ENCODE data around the gene MAN2B1. TPM values are rescaled to one million over a fixed set of nuclear protein-coding genes. Genes with fewer than 3 reads are reported as not detected.

The MAN2B1 gene
- total and polyA plus RNA-seq, 2 donors (not counting 1 experiment from before 2014, with no cell fraction given): 30.7 to 36.0 TPM

- H2AFZ ChIP-seq (ENCODE audit: low read length): no peak overlapping the region
- no peaks in the 10 kb centered on the region for H3K79me2 ChIP-seq (ENCODE audit: control insufficient read depth, insufficient read depth, low read length)
- no peaks in the 10 kb centered on the region for H3K27me3 ChIP-seq (ENCODE audit: control insufficient read depth, insufficient read depth, low read length)
- no peak overlapping the region for H3K4me3 ChIP-seq (replicated peaks in 1 of 4; ENCODE audit: control extremely low read depth in 1 of 4, insufficient read depth in 1 of 4, low read depth in 3 of 4, low read length in 4 of 4)
- TF ChIP-seq EZH2 (IDR thresholded peaks at IDR 0.05; ENCODE audit: low read length, missing control alignments) (no peak), CTCF (conservative IDR thresholded peaks at IDR 0.05 in 1 of 2, IDR thresholded peaks at IDR 0.05 in 1 of 2; ENCODE audit: low read depth in 1 of 2, low read length in 2 of 2) (no peak)
- no peak for DNase-seq (ENCODE audit: low read depth in 2 of 2)
- no peak overlapping the region for H3K27ac ChIP-seq (ENCODE audit: insufficient read depth, low read length)
- no peaks in the 10 kb centered on the region for H3K4me1 ChIP-seq (ENCODE audit: control insufficient read depth, extremely low read depth, insufficient read depth, low read length)
- peaks cover 1% of the 10 kb centered on the region for H3K36me3 ChIP-seq (ENCODE audit: control insufficient read depth, insufficient read depth, low read length)
- H4K20me1 ChIP-seq (ENCODE audit: control insufficient read depth, extremely low read depth, insufficient read depth, low read length): no peaks in the 10 kb centered on the region
- H3K9me3 ChIP-seq (ENCODE audit: control insufficient read depth, insufficient read depth, low read depth, low read length): no peaks in the 10 kb centered on the region
- no peak overlapping the region for H3K4me2 ChIP-seq (ENCODE audit: extremely low read depth, insufficient read depth, low read length)
- no peak overlapping the region for H3K9ac ChIP-seq (ENCODE audit: insufficient read depth, low read length)
These were observed 68.9 kb downstream of the MAN2B1 start for GRCh38 chr19:12597594-12597993.

- H3K4me2 ChIP-seq (ENCODE audit: extremely low read depth, insufficient read depth, low read length): no peak overlapping the region
- no peak for DNase-seq (ENCODE audit: low read depth in 2 of 2)
- no peak overlapping the region for H2AFZ ChIP-seq (ENCODE audit: low read length)
- H3K27ac ChIP-seq (ENCODE audit: insufficient read depth, low read length): no peak overlapping the region
- H3K36me3 ChIP-seq (ENCODE audit: control insufficient read depth, insufficient read depth, low read length): peaks cover 1% of the 10 kb centered on the region
- H4K20me1 ChIP-seq (ENCODE audit: control insufficient read depth, extremely low read depth, insufficient read depth, low read length): no peaks in the 10 kb centered on the region
- H3K4me1 ChIP-seq (ENCODE audit: control insufficient read depth, extremely low read depth, insufficient read depth, low read length): no peaks in the 10 kb centered on the region
- no peaks in the 10 kb centered on the region for H3K9me3 ChIP-seq (ENCODE audit: control insufficient read depth, insufficient read depth, low read depth, low read length)
- H3K4me3 ChIP-seq (replicated peaks in 1 of 4; ENCODE audit: control extremely low read depth in 1 of 4, insufficient read depth in 1 of 4, low read depth in 3 of 4, low read length in 4 of 4): no peak overlapping the region
- no peaks in the 10 kb centered on the region for H3K79me2 ChIP-seq (ENCODE audit: control insufficient read depth, insufficient read depth, low read length)
- no peak overlapping the region for H3K9ac ChIP-seq (ENCODE audit: insufficient read depth, low read length)
- H3K27me3 ChIP-seq (ENCODE audit: control insufficient read depth, insufficient read depth, low read length): no peaks in the 10 kb centered on the region
- TF ChIP-seq CTCF (conservative IDR thresholded peaks at IDR 0.05 in 1 of 2, IDR thresholded peaks at IDR 0.05 in 1 of 2; ENCODE audit: low read depth in 1 of 2, low read length in 2 of 2): no peak
- TF ChIP-seq EZH2 (IDR thresholded peaks at IDR 0.05; ENCODE audit: low read length, missing control alignments): no peak
These were observed 69.5 kb downstream of the MAN2B1 start for GRCh38 chr19:12596927-12597548.

Other genes with a start within 250 kb of the MAN2B1 start
- 1.8 and 2.3 TPM in 2 replicates for gene ZNF443, start 225.7 kb downstream of the MAN2B1 start, total RNA-seq
- 1.1 and 1.2 TPM in 2 replicates for gene ZNF443, start 225.7 kb downstream of the MAN2B1 start, polyA plus RNA-seq
- 3.6 and 4.8 TPM in 2 replicates for gene ZNF709, start 181.9 kb downstream of the MAN2B1 start, total RNA-seq
- gene ZNF709, start 181.9 kb downstream of the MAN2B1 start, polyA plus RNA-seq: 1.4 and 1.5 TPM in 2 replicates
- gene ZNF564, start 115.3 kb downstream of the MAN2B1 start, total RNA-seq: 10.3 and 12.2 TPM in 2 replicates
- 2.8 and 4.5 TPM in 2 replicates for gene ZNF564, start 115.3 kb downstream of the MAN2B1 start, polyA plus RNA-seq
- gene ZNF490, start 55.9 kb downstream of the MAN2B1 start, total RNA-seq: 8.0 and 16.8 TPM in 2 replicates
- 3.9 and 4.1 TPM in 2 replicates for gene ZNF490, start 55.9 kb downstream of the MAN2B1 start, polyA plus RNA-seq
- gene ZNF791, start 55.8 kb downstream of the MAN2B1 start, total RNA-seq: 9.2 and 12.2 TPM in 2 replicates
- 9.4 and 11.4 TPM in 2 replicates for gene ZNF791, start 55.8 kb downstream of the MAN2B1 start, polyA plus RNA-seq
- gene WDR83, start 65 bp upstream of the MAN2B1 start, total RNA-seq: 8.7 and 11.7 TPM in 2 replicates
- gene WDR83, start 65 bp upstream of the MAN2B1 start, polyA plus RNA-seq: 4.1 and 5.1 TPM in 2 replicates
- 56.5 and 60.4 TPM in 2 replicates for gene DHPS, start 15.1 kb upstream of the MAN2B1 start, total RNA-seq
- 43.2 and 52.2 TPM in 2 replicates for gene DHPS, start 15.1 kb upstream of the MAN2B1 start, polyA plus RNA-seq
- gene GNG14, start 21.3 kb upstream of the MAN2B1 start, total RNA-seq: not detected in 2 replicates
- gene GNG14, start 21.3 kb upstream of the MAN2B1 start, polyA plus RNA-seq: not detected in 2 replicates
- gene FBXW9, start 29.9 kb upstream of the MAN2B1 start, total RNA-seq: 3.1 and 3.3 TPM in 2 replicates
- gene FBXW9, start 29.9 kb upstream of the MAN2B1 start, polyA plus RNA-seq: 3.3 and 4.4 TPM in 2 replicates
- gene TNPO2, start 57.2 kb upstream of the MAN2B1 start, total RNA-seq: 28.2 and 36.0 TPM in 2 replicates
- gene TNPO2, start 57.2 kb upstream of the MAN2B1 start, polyA plus RNA-seq: 52.5 and 75.0 TPM in 2 replicates
- gene TRIR, start 67.9 kb upstream of the MAN2B1 start, total RNA-seq: 117 and 186 TPM in 2 replicates
- 155 and 199 TPM in 2 replicates for gene TRIR, start 67.9 kb upstream of the MAN2B1 start, polyA plus RNA-seq
- gene GET3, start 70.8 kb upstream of the MAN2B1 start, total RNA-seq: 94.1 and 95.3 TPM in 2 replicates
- gene GET3, start 70.8 kb upstream of the MAN2B1 start, polyA plus RNA-seq: 123 and 208 TPM in 2 replicates
- gene BEST2, start 85.0 kb upstream of the MAN2B1 start, total RNA-seq: not detected in 2 replicates
- not detected in 2 replicates for gene BEST2, start 85.0 kb upstream of the MAN2B1 start, polyA plus RNA-seq
- 16.4 and 26.6 TPM in 2 replicates for gene HOOK2, start 108.8 kb upstream of the MAN2B1 start, total RNA-seq
- 6.6 TPM in 2 replicates for gene HOOK2, start 108.8 kb upstream of the MAN2B1 start, polyA plus RNA-seq
- 108 and 118 TPM in 2 replicates for gene JUNB, start 124.7 kb upstream of the MAN2B1 start, total RNA-seq
- gene JUNB, start 124.7 kb upstream of the MAN2B1 start, polyA plus RNA-seq: 20.2 and 93.3 TPM in 2 replicates
- 166 and 228 TPM in 2 replicates for gene PRDX2, start 135.1 kb upstream of the MAN2B1 start, total RNA-seq
- gene PRDX2, start 135.1 kb upstream of the MAN2B1 start, polyA plus RNA-seq: 186 and 294 TPM in 2 replicates
- gene THSD8, start 135.3 kb upstream of the MAN2B1 start, total RNA-seq: 0.51 TPM in 1 of 2 replicates, not detected in the other
- gene THSD8, start 135.3 kb upstream of the MAN2B1 start, polyA plus RNA-seq: 2.8 TPM in 1 of 2 replicates, not detected in the other
- gene RNASEH2A, start 139.8 kb upstream of the MAN2B1 start, total RNA-seq: 3.1 and 8.9 TPM in 2 replicates
- gene RNASEH2A, start 139.8 kb upstream of the MAN2B1 start, polyA plus RNA-seq: 14.3 and 51.3 TPM in 2 replicates
- not detected in 2 replicates for gene RTBDN, start 167.8 kb upstream of the MAN2B1 start, total RNA-seq
- not detected in 2 replicates for gene RTBDN, start 167.8 kb upstream of the MAN2B1 start, polyA plus RNA-seq
- 0.26 and 1.3 TPM in 2 replicates for gene MAST1, start 171.8 kb upstream of the MAN2B1 start, total RNA-seq
- 0.20 and 0.30 TPM in 2 replicates for gene MAST1, start 171.8 kb upstream of the MAN2B1 start, polyA plus RNA-seq
- gene DNASE2, start 214.7 kb upstream of the MAN2B1 start, total RNA-seq: 23.4 and 26.6 TPM in 2 replicates
- 24.1 and 25.1 TPM in 2 replicates for gene DNASE2, start 214.7 kb upstream of the MAN2B1 start, polyA plus RNA-seq
- gene KLF1, start 220.5 kb upstream of the MAN2B1 start, total RNA-seq: under 0.01 TPM in 1 of 2 replicates, not detected in the other
- gene KLF1, start 220.5 kb upstream of the MAN2B1 start, polyA plus RNA-seq: not detected in 2 replicates
- gene GCDH, start 224.4 kb upstream of the MAN2B1 start, total RNA-seq: 11.8 and 18.0 TPM in 2 replicates
- gene GCDH, start 224.4 kb upstream of the MAN2B1 start, polyA plus RNA-seq: 10.3 and 15.5 TPM in 2 replicates

Measured in fibroblast of lung (primary cell).